Right lobe of liver (tissue), 6 donors: Measurements from ENCODE around the gene PCNX4. TPM values are rescaled to one million over a fixed set of nuclear protein-coding genes. Genes with fewer than 3 reads are reported as not detected.
A peak's percentile ranks its signal among the peaks of the same experiment; 100 is the strongest.

Source experiments
- ATAC-seq, 4 donors: fragments of 200-7000 bp; cut with Tn5 transposase; one replicate each; pipeline ENCODE4 v1.9.1; 2020; ENCODE audit warnings: mild to moderate bottlenecking in 4 of 4, moderate library complexity in 4 of 4
- DNase-seq, 3 donors: peaks; one replicate each; pipeline ENCODE4 v3.0.0-alpha.2; 2020
- H3K27ac ChIP-seq, 3 donors: fragments of 200-600 bp; one replicate each; pipeline ENCODE4 v1.8.0; 2022
- H3K27me3 ChIP-seq, 2 donors: fragments of 200-600 bp; one replicate each; pipeline ENCODE4 v1.8.0; 2022
- H3K36me3 ChIP-seq, 4 donors: fragments of 200-600 bp; sonication (generic) in 1 of 4; one replicate each; pipeline versions ENCODE4 v1.5.1 to v1.8.0; 2017 to 2022; ENCODE audit warnings: control low read depth in 1 of 4
- H3K4me1 ChIP-seq, 4 donors: fragments of 200-600 bp; sonication (generic) in 1 of 4; one replicate each; pipeline versions ENCODE4 v1.5.1 to v1.8.0; 2017 to 2022; ENCODE audit warnings: control low read depth in 1 of 4
- H3K4me3 ChIP-seq, 3 donors: fragments of 200-600 bp; one replicate each; pipeline ENCODE4 v1.8.0; 2022
- H3K9me3 ChIP-seq, 4 donors: fragments of 200-600 bp; sonication (generic) in 1 of 4; one replicate each; pipeline versions ENCODE4 v1.5.1 to v1.8.0; 2017 to 2022; ENCODE audit warnings: control low read depth in 1 of 4
- CTCF ChIP-seq, 4 donors: fragments of 200-600 bp in 3 of 4; fragments of 450-650 bp in 1 of 4; IDR thresholded peaks; one replicate each; pipeline versions ENCODE4 v1.5.1 to v1.8.0; 2016 to 2022; ENCODE audit warnings: antibody characterized with exemption in 4 of 4, mild to moderate bottlenecking in 2 of 4
- POLR2A ChIP-seq: fragments of 450-650 bp; IDR thresholded peaks from one replicate; pipeline ENCODE4 v1.6.1; 2017; ENCODE audit warnings: antibody characterized with exemption, mild to moderate bottlenecking
- WGBS: methylation state at CpG from one replicate; pipeline ENCODE4 v1.1.6; 2018; ENCODE audit warnings: low coverage, low lambda C conversion rate; ENCODE audit not compliant: insufficient coverage; ENCODE audit errors: missing lambda C conversion rate; 5-methylcytosine and 5-hydroxymethylcytosine counted together
- intact Hi-C, 2 donors: fragments of 100-400 bp; cut with DNase I; formaldehyde crosslinking; loops; one replicate each; pipeline versions ENCODE4 v1.11.2 to v1.14.1; 2022
- total RNA-seq, 6 experiments: library from RNA; depleted of rRNA in 2 of 6; stranded (reverse); fragments of >200 nt in 2 of 6; fragmentation: NEBNext Ultra II Directional in 3 of 6; extraction: Animal tissue kit (Norgen Biotek cat#: 25700) in 3 of 6; gene quantifications; one replicate each; pipeline versions ENCODE4 v1.1.0 to v1.2.4, GENCODE V29; 2016 to 2023
- donor health status: DM: no; HTN: yes; CAD: no.
- donor health status: DM: no; HTN: no; CAD: no.
- donor health status: DM: no; HTN: no; CAD: no.
- donor health status: DM: no; HTN: yes; CAD: no.
- donor health status: DM: no; HTN: yes; CAD: no.

PCNX4 gene
- total RNA-seq, 6 experiments from 2014 or later, result 14.2 to 36.4 (median 17.8) TPM

- Histone ChIP-seq H3K9me3 (no peaks in the 10 kb centered on the region), H3K4me3 (peak overlapping the region; percentile 63 to 80 (median 70)), H3K27ac (peak overlapping the region; percentile 86 to 95 (median 90)), H3K36me3 (no peaks in the 10 kb centered on the region), H3K4me1 (peaks cover 0 to 21% (median 2%) of the 10 kb centered on the region in 4 donors), H3K27me3 (no peaks in the 10 kb centered on the region)
- ATAC-seq (peak in 2 of 4 donors; percentile 16 to 27), DNase-seq (no peak)
- TF ChIP-seq POLR2A (no peak), CTCF (IDR thresholded peaks at IDR 0.05) (no peak)
- intact Hi-C loops, result loop anchor here in 1 of 2 donors (10.0 kb wide), 2 partner anchors 70 to 200 kb away; partner anchors contain the start of gene PCNX4
- WGBS, result 9% methylated on average over 5 of the region's 5 CpGs
These were observed 72.6 kb downstream of the PCNX4 start for GRCh38 chr14:60164404-60164711.

- Histone ChIP-seq H3K36me3 (no peaks in the 10 kb centered on the region), H3K4me1 (peaks cover 0 to 21% (median 2%) of the 10 kb centered on the region in 4 donors), H3K9me3 (no peaks in the 10 kb centered on the region), H3K27ac (peak within 1 kb of the TSS; percentile 86 to 95 (median 90)), H3K4me3 (peak within 1 kb of the TSS; percentile 63 to 80 (median 70)), H3K27me3 (no peaks in the 10 kb centered on the region)
- DNase-seq (peak; percentile 91 to 94 (median 93)), ATAC-seq (peak; percentile 95 to 99 (median 97))
- intact Hi-C loops, result loop anchor here in 1 of 2 donors (10.0 kb wide), 2 partner anchors 70 to 200 kb away; partner anchors contain the start of gene PCNX4
- 0% methylated on average over 24 of the region's 68 CpGs for WGBS
- TF ChIP-seq POLR2A, result peak; percentile 83
- peak; percentile 31 to 73 (median 73) for TF ChIP-seq CTCF (IDR thresholded peaks at IDR 0.05)
These were observed 73.2 kb downstream of the PCNX4 start, which contains the start of gene DHRS7 for GRCh38 chr14:60164712-60165546. DHRS7 (minus strand) TSS chr14:60165398; CDS start chr14:60165309, 89 bp downstream.

DNA sequence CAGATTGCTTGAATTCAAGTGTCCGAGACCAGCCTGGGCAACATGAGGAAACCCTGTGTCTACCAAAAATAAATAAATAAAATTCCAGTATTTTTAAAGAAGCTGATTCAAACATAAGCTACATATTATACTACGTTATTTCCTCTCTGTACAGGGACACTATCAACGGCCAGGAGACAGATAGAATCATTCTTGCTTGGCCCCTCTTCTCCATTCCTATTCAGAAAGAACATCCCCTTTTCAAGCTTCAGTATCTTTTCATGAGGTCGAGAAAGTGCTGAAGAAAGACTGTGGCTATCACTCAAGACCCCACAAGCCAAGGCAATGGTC is 73.8 kb downstream of the PCNX4 start:
- Histone ChIP-seq H3K4me3 (peak overlapping the region in 2 of 3 donors; percentile 63 to 80), H3K4me1 (peaks cover 0 to 21% (median 2%) of the 10 kb centered on the region in 4 donors), H3K9me3 (no peaks in the 10 kb centered on the region), H3K27ac (peak overlapping the region in 2 of 3 donors; percentile 86 to 90), H3K36me3 (no peaks in the 10 kb centered on the region), H3K27me3 (no peaks in the 10 kb centered on the region)
- TF ChIP-seq POLR2A, result no peak
- TF ChIP-seq CTCF (IDR thresholded peaks at IDR 0.05), result no peak
- ATAC-seq (no peak), DNase-seq (no peak)
- intact Hi-C loops, result loop anchor here in 1 of 2 donors (10.0 kb wide), 2 partner anchors 71 to 201 kb away; partner anchors contain the start of gene PCNX4
- 4% methylated on average over 4 of the region's 4 CpGs for WGBS

GRCh38 chr14:60166142-60166541 is 74.4 kb downstream of the PCNX4 start:
- no peak for ATAC-seq
- Histone ChIP-seq H3K4me3 (no peak overlapping the region), H3K9me3 (no peaks in the 10 kb centered on the region), H3K36me3 (no peaks in the 10 kb centered on the region), H3K4me1 (peaks cover 0 to 21% (median 2%) of the 10 kb centered on the region in 4 donors), H3K27ac (no peak overlapping the region), H3K27me3 (no peaks in the 10 kb centered on the region)
- no peak for TF ChIP-seq POLR2A
- no peak for TF ChIP-seq CTCF (IDR thresholded peaks at IDR 0.05)
- 51% methylated on average over 3 of the region's 3 CpGs for WGBS
- intact Hi-C loops, result loop anchor here in 1 of 2 donors (10.0 kb wide), 2 partner anchors 71 to 201 kb away; partner anchors contain the start of gene PCNX4
- DNase-seq, result no peak
